Omental fat pad (tissue), 4 donors: ENCODE data around the gene GJA1. TPM values are rescaled to one million over a fixed set of nuclear protein-coding genes. Genes with fewer than 3 reads are reported as not detected.

ENCODE experiments used
- ATAC-seq: fragments of 150-250 bp; one replicate; pipeline ENCODE4 v1.9.1; 2016; ENCODE audit warnings: mild to moderate bottlenecking, moderate library complexity; ENCODE audit not compliant: low FRiP score
- DNase-seq: peaks from one replicate; pipeline ENCODE4 v3.0.0-alpha.2; 2019; ENCODE audit warnings: low spot score
- small RNA-seq: library from RNA; depleted of rRNA; stranded (forward); fragments of <200 nt; gene quantifications from one replicate; pipeline ENCODE3, GENCODE V24; 2016
- total RNA-seq, 4 donors: library from RNA; depleted of rRNA; stranded (reverse); fragments of >200 nt; gene quantifications; one replicate each; pipeline ENCODE4 v1.1.0, GENCODE V29; 2016
- TF ChIP-seq, protein P1 (sequence below), 3 donors: fragments of 450-650 bp; IDR thresholded peaks; one replicate each; pipeline ENCODE4 v1.5.1; 2016 to 2017; ENCODE audit warnings: antibody characterized with exemption in 3 of 3, mild to moderate bottlenecking in 3 of 3, moderate library complexity in 2 of 3

The GJA1 gene
- total RNA-seq, 4 donors from 2014 or later = 54.2 to 339 (median 196) TPM

DNA sequence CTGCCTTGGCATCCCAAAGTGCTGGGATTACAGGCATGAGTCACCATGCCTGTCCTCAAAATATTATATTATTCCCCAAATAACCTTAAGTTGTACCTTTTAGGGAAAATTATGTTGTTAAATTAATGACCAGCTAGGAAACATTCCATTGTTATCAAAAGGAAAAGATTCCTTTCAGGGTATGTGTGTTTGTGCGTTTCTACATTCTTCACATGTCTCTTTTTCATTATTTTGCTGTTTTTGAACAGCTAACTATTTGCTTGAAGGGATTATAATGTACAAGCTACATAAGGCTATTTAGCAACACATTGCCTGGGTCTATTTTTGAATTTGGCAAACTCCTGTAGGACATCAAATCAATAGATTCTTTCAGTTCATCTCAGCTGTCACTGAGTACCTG, 57.1 kb downstream of the GJA1 start:
- ATAC-seq = peak; percentile 45
- TF ChIP-seq, protein P1, sequence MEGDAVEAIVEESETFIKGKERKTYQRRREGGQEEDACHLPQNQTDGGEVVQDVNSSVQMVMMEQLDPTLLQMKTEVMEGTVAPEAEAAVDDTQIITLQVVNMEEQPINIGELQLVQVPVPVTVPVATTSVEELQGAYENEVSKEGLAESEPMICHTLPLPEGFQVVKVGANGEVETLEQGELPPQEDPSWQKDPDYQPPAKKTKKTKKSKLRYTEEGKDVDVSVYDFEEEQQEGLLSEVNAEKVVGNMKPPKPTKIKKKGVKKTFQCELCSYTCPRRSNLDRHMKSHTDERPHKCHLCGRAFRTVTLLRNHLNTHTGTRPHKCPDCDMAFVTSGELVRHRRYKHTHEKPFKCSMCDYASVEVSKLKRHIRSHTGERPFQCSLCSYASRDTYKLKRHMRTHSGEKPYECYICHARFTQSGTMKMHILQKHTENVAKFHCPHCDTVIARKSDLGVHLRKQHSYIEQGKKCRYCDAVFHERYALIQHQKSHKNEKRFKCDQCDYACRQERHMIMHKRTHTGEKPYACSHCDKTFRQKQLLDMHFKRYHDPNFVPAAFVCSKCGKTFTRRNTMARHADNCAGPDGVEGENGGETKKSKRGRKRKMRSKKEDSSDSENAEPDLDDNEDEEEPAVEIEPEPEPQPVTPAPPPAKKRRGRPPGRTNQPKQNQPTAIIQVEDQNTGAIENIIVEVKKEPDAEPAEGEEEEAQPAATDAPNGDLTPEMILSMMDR (IDR thresholded peaks at IDR 0.05) = no peak
- no peak for DNase-seq

DNA sequence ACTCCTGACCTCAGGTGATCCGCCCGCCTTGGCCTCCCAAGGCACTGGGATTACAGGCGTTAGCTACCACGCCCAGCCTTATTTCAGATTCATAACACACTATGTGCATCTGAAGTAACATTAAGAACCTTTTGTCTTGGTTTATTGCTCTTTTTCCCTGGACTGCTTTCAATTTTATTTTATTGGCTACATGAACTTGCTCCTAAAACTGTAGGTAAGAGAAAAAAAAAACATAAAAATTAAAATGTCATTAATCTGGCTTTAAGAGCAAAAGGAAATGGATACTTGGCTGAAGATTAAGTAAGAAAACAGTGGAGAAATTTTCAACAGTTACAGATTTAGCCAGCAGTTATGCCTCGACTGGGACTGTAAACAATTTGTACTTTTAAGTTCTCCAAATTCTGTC, 62.5 kb downstream of the GJA1 start:
- DNase-seq = no peak
- TF ChIP-seq, protein P1 (IDR thresholded peaks at IDR 0.05) = no peak
- ATAC-seq = no peak

DNA sequence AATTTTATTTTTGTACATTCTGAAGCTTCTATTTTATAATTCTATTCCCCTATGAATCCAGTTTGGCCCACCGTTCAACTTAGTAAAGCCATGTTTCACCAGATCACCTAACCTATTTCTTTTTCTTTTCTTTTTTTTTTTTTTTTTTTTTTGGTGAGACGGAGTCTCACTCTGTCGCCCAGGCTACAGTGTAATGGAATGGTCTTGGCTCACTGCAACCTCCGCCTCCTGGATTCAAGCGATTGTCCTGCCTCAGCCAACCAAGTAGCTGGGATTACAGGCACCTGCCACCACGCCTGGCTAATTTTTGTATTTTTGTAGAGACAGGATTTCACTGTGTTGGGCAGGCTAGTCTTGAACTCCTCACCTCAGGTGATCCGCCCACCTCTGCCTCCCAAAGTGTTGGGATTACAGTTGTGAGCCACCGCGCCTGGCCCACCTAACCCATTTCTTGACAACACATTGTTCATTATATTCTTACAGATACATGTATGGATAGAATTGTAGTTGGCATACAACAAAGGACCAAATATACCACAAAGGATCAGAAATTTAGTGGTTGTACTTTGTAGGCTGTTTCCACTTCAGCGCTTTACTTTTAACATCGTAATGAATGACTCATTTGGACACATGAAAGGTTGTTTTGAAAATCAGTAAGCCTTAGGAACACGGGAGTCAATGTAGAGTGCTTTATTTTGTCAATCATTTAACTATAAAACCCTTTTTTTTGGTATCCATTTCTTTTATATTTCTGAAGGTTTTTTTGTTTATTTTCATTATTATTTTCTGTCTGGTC, 63.2 kb downstream of the GJA1 start:
- TF ChIP-seq, protein P1 (IDR thresholded peaks at IDR 0.05) = no peak
- peak; percentile 42 for ATAC-seq

More for the DNA sequence above, 63.2 kb downstream of the GJA1 start:
- DNase-seq = no peak

Small RNA genes within 50 kb of the gene (small RNA-seq; reads per million reads assigned to genes)
- not detected for gene RNU4-35P

Other genes with a start within 250 kb of the GJA1 start
- gene TBC1D32, start 101.2 kb upstream of the GJA1 start, total RNA-seq = 10 to 100 TPM in 1 of 4 donors, 1 to 10 TPM in 3; 4.6 to 11.4 (median 7.4) TPM